Measurements from ENCODE around the gene LRRC1. TPM values are rescaled to one million over a fixed set of nuclear protein-coding genes. Genes with fewer than 3 reads are reported as not detected.

Gene LRRC1
- total and polyA plus RNA-seq, 9 donors, result 6.4 to 11.7 (median 8.0) TPM

GRCh38 chr6:53786832-53787231, 8.0 kb upstream of the LRRC1 start:
- no peak for DNase-seq
- Histone ChIP-seq H3K4me1 (ENCODE audit: control insufficient read depth, insufficient read depth, low read length) (no peaks in the 10 kb centered on the region), H3K27me3 (ENCODE audit: control insufficient read depth, insufficient read depth, low read length) (no peaks in the 10 kb centered on the region), H3K4me3 (ENCODE audit: low read length) (no peak overlapping the region), H3K9me3 (replicated peaks; ENCODE audit: control insufficient read depth, low read depth, low read length) (peaks cover 6% of the 10 kb centered on the region), H3K27ac (ENCODE audit: low read length) (no peak overlapping the region), H3K36me3 (ENCODE audit: control insufficient read depth, insufficient read depth, low read length) (no peaks in the 10 kb centered on the region)
- no CpG with 5 or more reads among the region's 1 CpG for WGBS (ENCODE audit: insufficient coverage)

GRCh38 chr6:53790886-53791285, 3.9 kb upstream of the LRRC1 start:
- peaks cover 7% of the 10 kb centered on the region for H3K27me3 ChIP-seq (ENCODE audit: control insufficient read depth, insufficient read depth, low read length)
- DNase-seq, result no peak
- peaks cover 17% of the 10 kb centered on the region for H3K4me1 ChIP-seq (ENCODE audit: control insufficient read depth, insufficient read depth, low read length)
- H3K27ac ChIP-seq (ENCODE audit: low read length), result no peak overlapping the region
- no CpG with 5 or more reads among the region's 2 CpGs for WGBS (ENCODE audit: insufficient coverage)
- H3K9me3 ChIP-seq (replicated peaks; ENCODE audit: control insufficient read depth, low read depth, low read length), result peaks cover 6% of the 10 kb centered on the region
- no peaks in the 10 kb centered on the region for H3K36me3 ChIP-seq (ENCODE audit: control insufficient read depth, insufficient read depth, low read length)
- no peak overlapping the region for H3K4me3 ChIP-seq (ENCODE audit: low read length)

GRCh38 chr6:53792016-53792415, 2.8 kb upstream of the LRRC1 start:
- no peak overlapping the region for H3K27ac ChIP-seq (ENCODE audit: low read length)
- DNase-seq, result no peak
- no peaks in the 10 kb centered on the region for H3K36me3 ChIP-seq (ENCODE audit: control insufficient read depth, insufficient read depth, low read length)
- WGBS (ENCODE audit: insufficient coverage), result 43% methylated on average over 1 of the region's 2 CpGs
- H3K9me3 ChIP-seq (replicated peaks; ENCODE audit: control insufficient read depth, low read depth, low read length), result peaks cover 6% of the 10 kb centered on the region
- H3K27me3 ChIP-seq (ENCODE audit: control insufficient read depth, insufficient read depth, low read length), result peaks cover 11% of the 10 kb centered on the region
- H3K4me3 ChIP-seq (ENCODE audit: low read length), result no peak overlapping the region
- peaks cover 23% of the 10 kb centered on the region for H3K4me1 ChIP-seq (ENCODE audit: control insufficient read depth, insufficient read depth, low read length)

GRCh38 chr6:53792973-53793317, 1.9 kb upstream of the LRRC1 start:
- WGBS (ENCODE audit: insufficient coverage), result no CpG with 5 or more reads among the region's 3 CpGs
- H3K9me3 ChIP-seq (replicated peaks; ENCODE audit: control insufficient read depth, low read depth, low read length), result peaks cover 6% of the 10 kb centered on the region
- peaks cover 11% of the 10 kb centered on the region for H3K27me3 ChIP-seq (ENCODE audit: control insufficient read depth, insufficient read depth, low read length)
- peaks cover 23% of the 10 kb centered on the region for H3K4me1 ChIP-seq (ENCODE audit: control insufficient read depth, insufficient read depth, low read length)
- peak overlapping the region; percentile 67 for H3K4me3 ChIP-seq (ENCODE audit: low read length)
- no peak for DNase-seq
- H3K36me3 ChIP-seq (ENCODE audit: control insufficient read depth, insufficient read depth, low read length), result no peaks in the 10 kb centered on the region
- H3K27ac ChIP-seq (ENCODE audit: low read length), result no peak overlapping the region

GRCh38 chr6:53793318-53794136, 1.3 kb upstream of the LRRC1 start:
- Histone ChIP-seq H3K4me3 (ENCODE audit: low read length) (peak overlapping the region; percentile 67), H3K27me3 (ENCODE audit: control insufficient read depth, insufficient read depth, low read length) (peaks cover 11% of the 10 kb centered on the region), H3K9me3 (replicated peaks; ENCODE audit: control insufficient read depth, low read depth, low read length) (peaks cover 2% of the 10 kb centered on the region), H3K27ac (ENCODE audit: low read length) (peak overlapping the region; percentile 95), H3K36me3 (ENCODE audit: control insufficient read depth, insufficient read depth, low read length) (no peaks in the 10 kb centered on the region), H3K4me1 (ENCODE audit: control insufficient read depth, insufficient read depth, low read length) (peaks cover 23% of the 10 kb centered on the region)
- DNase-seq, result peak; percentile 95
- 0% methylated on average over 16 of the region's 25 CpGs for WGBS (ENCODE audit: insufficient coverage)

- Histone ChIP-seq H3K4me3 (ENCODE audit: low read length) (peak overlapping the region; percentile 67), H3K27ac (ENCODE audit: low read length) (peak overlapping the region; percentile 95), H3K9me3 (replicated peaks; ENCODE audit: control insufficient read depth, low read depth, low read length) (peaks cover 2% of the 10 kb centered on the region), H3K36me3 (ENCODE audit: control insufficient read depth, insufficient read depth, low read length) (no peaks in the 10 kb centered on the region), H3K27me3 (ENCODE audit: control insufficient read depth, insufficient read depth, low read length) (peaks cover 11% of the 10 kb centered on the region), H3K4me1 (ENCODE audit: control insufficient read depth, insufficient read depth, low read length) (peaks cover 23% of the 10 kb centered on the region)
- DNase-seq, result peak; percentile 82
- 0% methylated on average over 6 of the region's 27 CpGs for WGBS (ENCODE audit: insufficient coverage)
Observed at GRCh38 chr6:53794137-53794719, 577 bp upstream of the LRRC1 start.

GRCh38 chr6:53795340-53795701, 516 bp downstream of the LRRC1 start:
- no peaks in the 10 kb centered on the region for H3K9me3 ChIP-seq (replicated peaks; ENCODE audit: control insufficient read depth, low read depth, low read length)
- WGBS (ENCODE audit: insufficient coverage), result 0% methylated on average over 21 of the region's 21 CpGs
- peak overlapping the region; percentile 67 for H3K4me3 ChIP-seq (ENCODE audit: low read length)
- peak overlapping the region; percentile 53 for H3K27ac ChIP-seq (ENCODE audit: low read length)
- peaks cover 23% of the 10 kb centered on the region for H3K4me1 ChIP-seq (ENCODE audit: control insufficient read depth, insufficient read depth, low read length)
- no peak for DNase-seq
- H3K27me3 ChIP-seq (ENCODE audit: control insufficient read depth, insufficient read depth, low read length), result peaks cover 11% of the 10 kb centered on the region
- no peaks in the 10 kb centered on the region for H3K36me3 ChIP-seq (ENCODE audit: control insufficient read depth, insufficient read depth, low read length)

- Histone ChIP-seq H3K27me3 (ENCODE audit: control insufficient read depth, insufficient read depth, low read length) (peaks cover 11% of the 10 kb centered on the region), H3K27ac (ENCODE audit: low read length) (peak overlapping the region; percentile 7), H3K9me3 (replicated peaks; ENCODE audit: control insufficient read depth, low read depth, low read length) (no peaks in the 10 kb centered on the region), H3K4me3 (ENCODE audit: low read length) (peak overlapping the region; percentile 67), H3K36me3 (ENCODE audit: control insufficient read depth, insufficient read depth, low read length) (no peaks in the 10 kb centered on the region), H3K4me1 (ENCODE audit: control insufficient read depth, insufficient read depth, low read length) (peaks cover 23% of the 10 kb centered on the region)
- WGBS (ENCODE audit: insufficient coverage), result 1% methylated on average over 38 of the region's 47 CpGs
- peak; percentile 26 for DNase-seq
Observed at GRCh38 chr6:53795702-53796450, 1.1 kb downstream of the LRRC1 start.

- no peak overlapping the region for H3K27ac ChIP-seq (ENCODE audit: low read length)
- peaks cover 11% of the 10 kb centered on the region for H3K27me3 ChIP-seq (ENCODE audit: control insufficient read depth, insufficient read depth, low read length)
- DNase-seq, result no peak
- H3K4me1 ChIP-seq (ENCODE audit: control insufficient read depth, insufficient read depth, low read length), result peaks cover 23% of the 10 kb centered on the region
- 40% methylated on average over 1 of the region's 3 CpGs for WGBS (ENCODE audit: insufficient coverage)
- H3K36me3 ChIP-seq (ENCODE audit: control insufficient read depth, insufficient read depth, low read length), result no peaks in the 10 kb centered on the region
- H3K4me3 ChIP-seq (ENCODE audit: low read length), result peak overlapping the region; percentile 67
- H3K9me3 ChIP-seq (replicated peaks; ENCODE audit: control insufficient read depth, low read depth, low read length), result no peaks in the 10 kb centered on the region
Observed at GRCh38 chr6:53796451-53796780, 1.6 kb downstream of the LRRC1 start.

GRCh38 chr6:53796791-53797190, 2.0 kb downstream of the LRRC1 start:
- Histone ChIP-seq H3K27ac (ENCODE audit: low read length) (no peak overlapping the region), H3K36me3 (ENCODE audit: control insufficient read depth, insufficient read depth, low read length) (no peaks in the 10 kb centered on the region), H3K27me3 (ENCODE audit: control insufficient read depth, insufficient read depth, low read length) (peaks cover 11% of the 10 kb centered on the region), H3K9me3 (replicated peaks; ENCODE audit: control insufficient read depth, low read depth, low read length) (no peaks in the 10 kb centered on the region), H3K4me1 (ENCODE audit: control insufficient read depth, insufficient read depth, low read length) (peaks cover 23% of the 10 kb centered on the region), H3K4me3 (ENCODE audit: low read length) (peak overlapping the region; percentile 67)
- 63% methylated on average over 1 of the region's 5 CpGs for WGBS (ENCODE audit: insufficient coverage)
- DNase-seq, result no peak

All from muscle of leg (tissue), 11 donors.